ENCODE results near the gene SEMA4C.

Gene SEMA4C

DNA sequence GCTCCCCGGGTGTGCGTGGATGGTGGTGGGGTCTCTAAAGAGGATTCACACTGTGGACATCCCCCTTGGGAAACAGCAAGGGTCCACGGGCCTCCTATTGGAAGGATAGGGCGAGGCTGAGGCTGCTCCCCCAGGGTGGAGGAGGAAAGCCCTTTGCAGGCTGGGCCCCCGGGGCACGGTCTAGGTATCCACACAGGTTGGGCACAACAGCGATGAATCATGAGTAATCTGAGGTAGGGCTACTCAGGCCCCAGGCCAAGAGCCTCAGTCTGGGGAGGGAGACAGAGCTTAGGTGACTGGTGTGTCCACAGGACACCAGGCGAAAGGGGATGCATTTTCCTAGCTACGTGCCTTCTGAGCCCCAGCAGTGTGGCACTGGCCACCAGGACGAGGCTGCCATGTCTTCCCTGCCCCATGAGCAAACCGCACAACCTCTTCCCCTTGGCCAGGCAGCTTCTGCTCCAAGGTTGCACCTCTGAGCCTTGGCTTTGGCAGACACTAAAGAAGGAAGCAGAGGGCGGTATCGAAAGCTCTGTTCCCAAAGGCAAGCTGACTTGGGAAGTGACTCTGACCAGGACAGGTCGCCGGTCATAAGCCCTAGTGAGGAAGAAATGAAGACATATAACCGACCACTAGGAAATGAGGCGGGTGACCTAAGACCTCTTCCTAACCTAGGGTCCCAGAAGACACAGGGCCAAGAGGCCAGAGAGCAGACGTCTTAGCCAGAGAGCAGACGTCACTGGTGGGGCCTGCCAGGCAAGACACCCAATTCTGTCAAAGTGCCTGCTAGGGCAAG lies 14.6 kb upstream of the SEMA4C start:
- in situ Hi-C loops (cut with HindIII; ENCODE audit: low pct_ligation_motif_present, low pct_unique_long_range_greater_than_20kb, low sequenced_read_pairs), result no loop called here
- DNase-seq, result no peak

DNA sequence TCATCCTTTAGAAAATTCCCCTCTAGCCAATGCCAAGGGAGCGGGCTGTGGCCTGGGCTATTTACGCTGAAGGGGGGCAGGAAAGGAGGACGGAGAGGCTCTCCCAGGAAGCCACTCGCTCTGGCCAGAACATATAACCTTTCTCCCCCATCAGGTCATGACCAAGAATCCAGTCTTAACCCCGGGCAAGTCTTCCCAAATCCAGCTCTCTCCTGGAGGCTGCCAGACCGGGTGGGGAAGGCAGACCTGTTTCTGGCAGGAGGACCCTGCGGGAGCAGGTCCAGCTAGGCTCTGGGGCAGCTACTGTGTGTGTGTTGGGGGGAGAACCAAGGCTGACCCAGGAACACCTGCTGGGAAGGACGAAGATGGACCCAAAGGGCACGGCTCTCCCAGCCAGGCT lies 13.4 kb upstream of the SEMA4C start:
- in situ Hi-C loops (cut with HindIII; ENCODE audit: low pct_ligation_motif_present, low pct_unique_long_range_greater_than_20kb, low sequenced_read_pairs), result no loop called here

DNA sequence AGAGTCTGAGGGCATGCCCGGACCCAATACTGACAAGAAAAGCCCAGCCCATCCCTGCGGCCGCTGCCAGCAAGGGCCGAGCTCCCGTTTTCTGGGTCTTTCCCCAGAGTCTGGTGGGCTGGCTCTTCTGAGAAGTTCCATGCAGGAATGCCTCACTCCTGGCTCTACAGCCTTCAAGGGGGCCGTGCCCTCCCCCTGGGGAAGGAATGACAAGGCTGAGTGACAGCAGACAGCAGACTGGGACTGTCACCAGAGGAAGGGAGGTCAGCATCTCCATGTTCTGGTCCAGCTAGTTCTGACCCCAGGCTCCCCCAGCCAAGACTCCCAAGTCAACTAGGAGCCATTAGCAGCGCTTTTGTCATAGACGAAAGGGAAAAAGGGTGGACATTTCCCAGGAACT lies 13.0 kb upstream of the SEMA4C start:
- in situ Hi-C loops (cut with HindIII; ENCODE audit: low pct_ligation_motif_present, low pct_unique_long_range_greater_than_20kb, low sequenced_read_pairs), result no loop called here
- no peak for DNase-seq

More for the DNA sequence above, 13.4 kb upstream of the SEMA4C start:
- DNase-seq, result no peak

DNA sequence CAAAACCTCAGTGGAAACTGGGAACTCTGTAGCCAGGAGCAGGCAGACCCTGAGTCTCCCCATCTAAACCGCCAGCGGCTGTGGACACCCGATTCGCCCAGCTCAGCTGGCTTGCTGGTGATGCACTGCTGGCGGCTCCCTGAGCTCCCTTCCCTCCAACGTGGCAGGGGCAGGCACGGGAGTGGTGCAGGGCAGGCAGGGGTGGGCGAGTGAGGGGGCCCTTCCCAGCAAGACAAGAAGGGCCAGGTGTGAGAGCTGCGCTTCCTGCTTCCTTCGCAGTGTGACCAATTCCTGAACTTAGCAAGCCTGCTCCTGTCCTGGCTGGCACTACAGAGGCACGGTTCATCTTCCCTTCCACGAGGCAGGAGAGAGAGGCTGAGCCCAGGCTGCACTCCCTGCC lies 12.3 kb upstream of the SEMA4C start:
- in situ Hi-C loops (cut with HindIII; ENCODE audit: low pct_ligation_motif_present, low pct_unique_long_range_greater_than_20kb, low sequenced_read_pairs), result no loop called here
- no peak for DNase-seq

DNA sequence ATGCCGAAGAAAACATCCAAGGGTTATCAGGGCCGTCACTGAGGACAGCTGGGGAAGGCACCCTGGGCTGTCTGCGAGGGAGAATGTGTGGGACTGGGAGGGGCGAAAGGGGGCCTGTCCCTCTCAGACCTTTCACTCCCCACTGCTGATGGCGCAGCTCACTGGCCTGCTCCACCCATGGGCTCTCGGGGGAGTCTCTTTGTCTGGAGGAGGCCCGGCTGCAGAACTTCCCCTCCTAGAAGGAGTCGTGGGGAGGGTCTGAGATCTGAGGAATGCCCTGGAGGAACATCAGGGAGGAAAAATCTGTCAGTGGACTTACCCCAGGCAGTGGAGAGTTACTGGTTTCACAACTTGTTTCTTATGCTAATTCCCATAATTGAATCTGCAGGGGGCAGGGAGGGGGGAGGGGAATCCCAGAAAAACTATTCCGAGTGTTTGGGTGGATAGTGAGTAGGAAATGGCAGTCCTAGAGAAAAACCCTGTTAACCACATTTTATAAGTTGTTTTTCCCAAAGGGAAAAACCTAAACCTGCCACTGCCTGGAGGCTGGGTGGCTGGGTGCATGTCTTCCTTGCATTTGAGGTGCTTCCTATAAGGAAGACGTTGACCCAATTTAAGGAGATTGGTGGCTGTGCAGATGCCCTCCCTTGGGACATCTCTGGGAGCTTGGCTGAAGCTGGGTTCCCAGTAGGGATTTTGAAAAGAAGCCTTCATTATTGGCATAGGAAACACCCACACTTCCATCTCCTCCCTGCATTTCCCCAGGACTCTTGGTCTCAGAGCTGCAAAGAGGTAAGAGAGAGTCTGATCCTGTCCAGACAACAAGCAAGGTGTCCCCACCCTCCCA lies 11.7 kb upstream of the SEMA4C start:
- no peak for DNase-seq
- in situ Hi-C loops (cut with HindIII; ENCODE audit: low pct_ligation_motif_present, low pct_unique_long_range_greater_than_20kb, low sequenced_read_pairs), result no loop called here

DNA sequence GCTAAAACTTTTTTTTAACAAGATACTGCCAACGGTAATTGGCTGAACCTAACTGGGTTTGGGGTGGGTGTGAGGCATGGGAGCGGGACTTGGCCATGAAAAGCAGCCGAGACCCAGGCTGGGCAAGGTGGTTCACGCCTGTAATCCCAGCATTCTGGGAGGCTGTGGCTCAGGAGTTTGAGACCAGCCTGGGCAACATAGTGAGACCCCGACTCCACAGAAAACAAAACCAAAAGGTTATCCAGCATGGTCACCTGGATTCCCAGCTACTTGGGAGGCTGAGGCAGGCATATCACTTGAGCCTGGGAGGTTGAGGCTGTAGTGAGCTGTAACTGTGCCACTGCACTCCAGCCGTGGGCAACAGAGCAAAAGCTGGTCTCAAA lies 11.0 kb upstream of the SEMA4C start:
- DNase-seq, result no peak
- in situ Hi-C loops (cut with HindIII; ENCODE audit: low pct_ligation_motif_present, low pct_unique_long_range_greater_than_20kb, low sequenced_read_pairs), result no loop called here

DNA sequence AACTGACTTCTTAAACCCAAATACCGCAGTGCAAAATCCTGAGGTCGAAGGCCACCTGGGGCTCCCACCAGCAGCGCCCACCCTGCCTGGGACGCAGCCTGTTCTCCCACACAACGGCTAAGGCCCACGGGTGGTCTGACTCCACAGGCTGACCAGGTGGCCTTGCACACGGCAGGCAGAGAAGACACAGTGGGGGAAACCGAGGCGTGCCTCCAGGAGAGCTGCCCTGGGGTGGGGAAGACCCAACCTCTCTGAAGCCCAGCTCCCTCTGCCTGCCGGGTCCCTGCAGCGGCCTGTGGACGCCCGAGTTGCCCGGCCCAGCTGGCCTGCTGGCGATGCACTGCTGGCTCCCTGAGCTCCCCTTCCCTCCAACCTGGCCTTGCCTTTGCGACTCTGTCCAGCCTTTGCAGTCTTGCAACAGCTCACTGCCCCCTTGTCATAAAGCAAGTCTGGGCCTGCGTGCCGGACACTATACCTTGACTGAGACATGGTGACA lies 9.7 kb upstream of the SEMA4C start:
- in situ Hi-C loops (cut with HindIII; ENCODE audit: low pct_ligation_motif_present, low pct_unique_long_range_greater_than_20kb, low sequenced_read_pairs), result no loop called here
- DNase-seq, result no peak

DNA sequence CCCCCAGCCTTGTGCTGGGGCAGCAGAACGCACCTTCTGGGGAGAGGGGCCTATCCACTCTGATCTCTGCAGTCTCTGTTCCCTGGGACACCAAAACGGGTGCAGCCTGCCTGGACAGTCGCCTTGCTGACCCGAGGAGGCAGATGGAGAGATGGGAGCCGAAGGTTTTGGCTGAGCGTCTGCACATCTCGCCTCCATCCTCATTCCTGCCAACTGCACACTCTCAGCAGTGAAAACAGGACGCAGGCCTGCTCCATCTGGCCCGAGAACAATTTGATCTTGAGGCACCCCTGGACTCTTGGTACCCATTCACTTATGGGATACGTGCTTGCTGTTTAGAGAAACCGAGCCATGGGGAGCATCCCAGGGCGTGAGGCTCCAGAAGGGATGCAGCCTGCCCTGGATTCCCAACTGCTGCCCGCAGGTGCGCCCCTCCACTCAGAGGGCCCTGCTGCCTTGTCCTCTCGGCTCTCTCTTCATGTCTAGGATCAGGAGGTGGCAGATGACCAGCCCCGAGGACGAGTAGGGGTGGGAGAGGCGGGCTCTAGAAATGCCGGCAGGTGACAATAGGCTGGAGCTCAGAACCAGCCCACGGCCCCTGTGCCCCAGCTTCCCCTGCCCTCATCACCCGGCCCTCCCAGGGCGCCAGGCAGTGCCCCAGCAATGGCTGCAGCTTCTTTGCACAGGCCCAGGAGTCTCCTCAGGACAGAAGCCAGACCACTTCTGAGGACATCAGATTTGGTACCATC lies 9.1 kb upstream of the SEMA4C start:
- in situ Hi-C loops (cut with HindIII; ENCODE audit: low pct_ligation_motif_present, low pct_unique_long_range_greater_than_20kb, low sequenced_read_pairs), result no loop called here
- no peak for DNase-seq

DNA sequence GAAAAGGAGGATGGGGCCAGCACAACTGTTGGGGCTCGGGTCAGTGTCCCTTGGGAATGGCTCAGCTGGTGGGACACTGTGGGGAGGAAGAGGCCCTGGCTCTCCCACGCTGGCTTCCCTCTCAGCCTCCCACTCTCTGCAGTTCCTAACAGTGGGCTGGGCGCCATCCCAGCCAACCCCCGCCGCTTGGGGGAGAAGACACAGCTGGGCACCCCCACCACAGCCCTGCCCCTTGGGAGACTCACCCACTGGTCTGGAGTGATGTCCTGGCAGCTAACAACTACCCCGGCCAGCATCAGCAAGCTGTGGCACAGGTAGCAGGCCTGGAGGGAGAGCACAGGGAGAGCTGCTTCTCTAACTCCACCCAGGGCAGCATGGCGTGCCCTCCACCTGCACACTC lies 8.3 kb upstream of the SEMA4C start:
- DNase-seq, result no peak

DNA sequence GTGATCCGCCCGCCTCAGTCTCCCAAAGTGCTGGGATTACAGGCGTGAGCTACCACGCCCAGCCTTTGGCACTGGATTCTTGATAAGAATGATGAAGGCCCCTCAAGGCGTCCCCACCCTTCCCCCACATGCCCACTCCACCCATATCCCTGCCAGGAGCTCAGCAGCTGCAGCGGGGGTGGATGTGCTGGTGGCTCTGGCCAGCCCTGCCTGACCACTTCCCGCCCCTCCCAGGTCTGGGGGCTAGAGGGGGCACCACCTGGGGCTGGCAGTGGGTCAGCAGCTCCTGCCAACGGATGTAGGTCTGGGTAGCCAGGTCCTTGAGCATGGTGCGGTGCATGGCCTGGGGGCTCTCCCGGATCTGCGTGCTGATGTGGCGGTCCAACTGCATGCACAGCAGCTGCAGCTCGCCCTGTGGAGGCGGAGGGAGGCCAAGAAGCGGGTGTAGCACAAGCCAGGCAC lies 7.8 kb upstream of the SEMA4C start:
- in situ Hi-C loops (cut with HindIII; ENCODE audit: low pct_ligation_motif_present, low pct_unique_long_range_greater_than_20kb, low sequenced_read_pairs), result no loop called here
- DNase-seq, result no peak

More for the DNA sequence above, 8.3 kb upstream of the SEMA4C start:
- in situ Hi-C loops (cut with HindIII; ENCODE audit: low pct_ligation_motif_present, low pct_unique_long_range_greater_than_20kb, low sequenced_read_pairs), result no loop called here

DNA sequence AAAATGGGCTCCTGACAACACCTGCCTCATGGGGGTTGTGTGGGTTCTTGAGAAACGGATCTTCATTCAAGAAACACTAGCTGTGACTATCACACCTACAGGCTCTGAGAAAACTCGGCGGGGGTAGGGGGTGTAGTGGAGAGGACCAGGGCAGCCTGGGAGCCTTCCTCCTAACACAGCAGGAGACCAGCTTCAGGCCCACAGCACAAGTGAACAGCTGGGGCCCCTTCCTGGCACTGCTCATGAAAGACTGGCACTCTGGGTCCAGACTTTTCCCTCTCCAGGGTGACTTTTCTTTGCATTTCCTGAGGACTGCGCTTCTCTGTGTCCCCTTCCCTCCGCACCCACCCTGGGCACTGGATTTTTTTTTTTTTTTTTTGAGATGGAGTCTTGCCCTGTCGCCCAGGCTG lies 7.2 kb upstream of the SEMA4C start:
- in situ Hi-C loops (cut with HindIII; ENCODE audit: low pct_ligation_motif_present, low pct_unique_long_range_greater_than_20kb, low sequenced_read_pairs), result no loop called here

DNA sequence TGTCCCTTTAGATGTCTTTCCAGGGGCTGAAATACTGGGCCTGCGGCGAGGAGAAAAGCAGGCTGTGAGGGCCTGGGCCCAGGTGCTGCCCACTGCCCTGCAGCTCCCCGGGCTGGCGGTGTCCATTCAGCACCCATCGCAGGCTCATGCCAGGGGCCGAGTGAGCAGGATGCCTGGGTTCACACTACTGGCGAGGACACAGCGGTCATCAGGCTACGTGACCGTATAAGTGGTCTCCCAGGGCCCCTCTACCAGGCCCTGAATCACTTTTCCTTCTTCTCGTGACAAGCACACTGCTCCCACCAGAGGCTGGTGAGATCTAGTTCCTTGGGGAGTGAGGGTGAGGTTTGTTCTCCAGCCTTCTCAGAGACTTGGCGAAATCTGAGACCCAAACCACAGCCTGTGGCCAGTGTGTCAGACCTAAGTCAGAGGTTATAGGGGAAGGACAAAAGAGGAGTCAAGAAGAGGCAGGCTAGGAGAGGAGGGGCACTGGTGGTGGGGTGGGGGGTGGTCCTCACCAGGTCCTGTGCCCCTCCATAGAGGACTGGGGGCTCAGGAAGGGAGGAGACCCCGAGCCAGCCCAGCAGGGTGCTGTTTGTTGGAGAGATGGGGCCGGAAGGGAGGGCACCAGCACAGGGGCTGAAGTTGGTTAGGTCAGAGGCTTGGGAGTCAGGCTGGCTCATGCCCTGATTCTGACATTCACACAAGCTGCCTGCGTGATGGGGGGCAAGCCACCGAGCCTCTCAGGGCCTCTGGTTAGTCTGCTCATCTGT lies 6.6 kb upstream of the SEMA4C start:
- no peak for DNase-seq
- in situ Hi-C loops (cut with HindIII; ENCODE audit: low pct_ligation_motif_present, low pct_unique_long_range_greater_than_20kb, low sequenced_read_pairs), result no loop called here

More for the DNA sequence above, 7.2 kb upstream of the SEMA4C start:
- no peak for DNase-seq

DNA sequence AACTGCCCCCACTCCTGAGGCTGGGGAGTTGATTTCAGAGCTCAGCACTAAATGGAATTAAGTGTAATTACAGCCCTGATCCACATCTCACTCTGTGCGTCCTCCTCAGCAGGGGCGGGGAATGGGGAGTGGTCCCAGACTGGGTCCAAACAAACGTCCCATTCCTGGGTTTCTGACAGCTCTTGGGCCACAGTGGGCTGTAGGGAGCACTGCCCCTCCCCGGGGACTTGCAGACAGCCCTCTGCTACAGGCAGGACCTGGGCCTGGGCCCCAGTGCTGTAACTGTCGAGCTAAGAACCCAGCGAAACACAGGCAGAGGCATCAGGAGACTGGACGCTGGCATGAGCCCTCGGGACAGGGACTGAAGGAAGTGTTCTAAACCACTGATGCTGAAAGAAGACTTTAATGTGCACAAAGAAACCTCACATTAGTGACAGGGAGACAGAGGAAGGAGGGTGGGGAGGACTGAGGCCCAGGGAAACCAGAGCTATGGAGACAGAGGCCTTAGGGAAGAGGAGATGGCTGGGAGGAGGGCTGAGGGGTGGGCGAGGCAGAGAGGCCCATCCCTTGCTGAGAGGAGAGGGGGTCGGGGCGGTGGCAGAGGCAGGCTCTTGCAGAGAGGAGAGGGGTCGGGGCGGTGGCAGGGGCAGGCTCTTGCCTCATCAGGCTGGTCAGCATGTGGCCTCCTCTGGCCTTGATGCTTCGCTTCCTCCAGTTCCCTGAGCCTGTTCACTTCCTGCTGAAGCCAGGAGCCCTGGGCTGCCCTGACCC lies 5.8 kb upstream of the SEMA4C start:
- DNase-seq, result no peak
- in situ Hi-C loops (cut with HindIII; ENCODE audit: low pct_ligation_motif_present, low pct_unique_long_range_greater_than_20kb, low sequenced_read_pairs), result no loop called here

DNA sequence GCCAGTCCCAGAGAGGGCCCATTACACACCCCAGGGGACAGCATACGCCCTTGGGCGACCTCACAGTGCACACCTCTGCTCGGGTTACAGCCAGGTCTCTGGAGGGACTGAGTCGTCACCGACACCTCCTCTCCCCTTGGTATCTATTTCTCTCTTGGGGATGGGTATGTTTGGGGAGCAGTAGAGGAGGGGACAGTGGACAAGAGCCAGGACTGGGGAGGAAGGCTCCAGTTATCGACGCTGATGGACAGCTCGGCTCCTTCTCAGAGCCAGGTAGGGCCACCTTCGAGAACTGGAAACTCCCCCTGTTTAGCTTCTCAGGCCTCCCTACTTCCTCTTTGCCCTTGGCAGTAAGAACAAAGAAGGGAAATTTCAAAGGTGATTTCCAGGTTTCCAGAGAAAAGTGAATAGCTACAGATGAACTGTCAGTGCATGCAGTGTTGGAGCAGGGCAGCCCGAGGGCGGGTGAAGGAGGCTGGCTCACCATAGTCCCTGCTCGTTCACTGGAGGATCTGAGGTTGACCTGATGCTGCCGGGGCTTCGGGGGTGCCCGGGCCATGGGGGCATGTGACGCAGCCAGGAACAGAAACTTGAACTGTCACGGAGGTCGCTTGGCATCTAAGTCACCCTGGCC lies 4.4 kb upstream of the SEMA4C start:
- in situ Hi-C loops (cut with HindIII; ENCODE audit: low pct_ligation_motif_present, low pct_unique_long_range_greater_than_20kb, low sequenced_read_pairs), result no loop called here
- DNase-seq, result no peak

DNA sequence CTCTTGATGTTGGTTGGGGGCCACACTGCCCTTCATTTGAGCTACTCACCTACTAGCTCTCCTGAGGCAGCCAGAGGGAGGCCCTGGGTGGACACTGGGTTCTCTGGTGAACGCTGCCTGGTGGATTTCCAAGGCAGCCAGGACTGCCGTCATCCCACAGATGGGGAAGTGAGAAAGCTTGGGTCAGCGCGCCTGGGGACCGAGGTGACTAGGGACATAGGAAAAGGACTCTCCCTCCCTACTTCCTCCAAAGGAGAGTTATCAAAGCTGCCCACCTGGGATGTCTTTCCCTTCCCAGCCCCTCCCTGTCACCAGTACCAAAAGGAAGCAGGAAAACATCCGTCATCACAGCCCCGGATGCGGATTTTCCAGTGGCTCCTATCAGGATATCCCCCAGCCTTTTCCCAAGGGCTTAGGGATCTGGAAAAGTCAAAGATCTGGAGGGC lies 3.8 kb upstream of the SEMA4C start:
- in situ Hi-C loops (cut with HindIII; ENCODE audit: low pct_ligation_motif_present, low pct_unique_long_range_greater_than_20kb, low sequenced_read_pairs), result no loop called here
- no peak for DNase-seq

DNA sequence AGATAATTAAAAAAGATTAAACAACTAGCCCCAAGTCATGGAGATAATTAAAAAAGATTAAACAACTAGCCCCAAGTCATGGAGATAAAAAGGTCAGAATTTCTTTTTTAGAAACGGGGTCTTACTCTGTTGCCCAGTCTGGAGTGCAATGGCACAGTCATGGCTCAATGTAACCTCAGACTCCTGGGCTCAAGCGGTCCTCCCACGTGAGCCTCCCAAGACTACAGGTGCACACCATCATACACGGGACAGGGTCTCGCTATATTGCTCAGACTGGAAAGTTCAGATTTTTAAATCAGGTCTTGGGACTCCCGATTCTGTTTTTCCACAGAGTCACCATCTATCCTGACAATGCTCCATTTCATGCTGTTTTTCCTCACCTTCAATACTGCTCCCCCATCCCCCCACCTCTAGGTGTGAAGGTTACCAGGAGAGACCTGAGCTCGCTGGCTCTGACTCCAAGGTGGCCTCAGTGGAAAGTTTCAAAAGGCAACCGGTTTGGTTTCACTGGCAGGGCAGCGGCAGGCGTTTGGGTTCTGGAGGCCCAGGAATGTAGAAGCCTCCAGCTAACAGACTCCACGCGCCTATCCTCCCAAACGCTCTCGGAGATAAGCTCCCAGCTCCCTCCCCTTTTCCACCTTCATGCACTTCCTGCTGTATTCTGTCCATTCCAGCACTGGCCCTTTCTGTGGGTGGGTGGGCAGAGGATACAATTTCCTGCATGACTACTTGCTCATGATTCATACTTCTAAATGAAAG lies 2.9 kb upstream of the SEMA4C start:
- in situ Hi-C loops (cut with HindIII; ENCODE audit: low pct_ligation_motif_present, low pct_unique_long_range_greater_than_20kb, low sequenced_read_pairs), result no loop called here
- DNase-seq, result no peak
